ENCODE measurements around the gene MAL. TPM values are rescaled to one million over a fixed set of nuclear protein-coding genes. Genes with fewer than 3 reads are reported as not detected.

The MAL gene
- total RNA-seq, 1 donor from 2014 or later: not detected

DNA sequence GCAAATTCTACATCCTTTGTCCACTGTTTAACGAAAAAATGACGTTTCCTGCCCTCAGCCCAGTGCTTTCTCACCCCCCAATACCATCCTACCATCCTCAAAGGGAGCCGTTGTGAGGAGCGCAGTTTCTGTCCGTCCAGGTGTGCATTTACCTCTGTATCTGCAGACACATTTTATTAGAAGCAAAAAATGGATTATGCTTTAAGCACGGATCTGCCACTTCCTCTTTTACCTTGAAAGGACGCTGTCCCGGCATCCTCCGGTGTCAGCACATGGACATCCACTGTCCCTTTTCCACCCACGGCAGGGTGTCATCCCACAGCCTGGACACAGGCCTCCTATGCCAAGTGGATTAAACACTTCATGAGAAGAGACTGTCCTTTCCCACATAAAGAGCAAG is 7.2 kb upstream of the MAL start:
- TF ChIP-seq, protein P1, sequence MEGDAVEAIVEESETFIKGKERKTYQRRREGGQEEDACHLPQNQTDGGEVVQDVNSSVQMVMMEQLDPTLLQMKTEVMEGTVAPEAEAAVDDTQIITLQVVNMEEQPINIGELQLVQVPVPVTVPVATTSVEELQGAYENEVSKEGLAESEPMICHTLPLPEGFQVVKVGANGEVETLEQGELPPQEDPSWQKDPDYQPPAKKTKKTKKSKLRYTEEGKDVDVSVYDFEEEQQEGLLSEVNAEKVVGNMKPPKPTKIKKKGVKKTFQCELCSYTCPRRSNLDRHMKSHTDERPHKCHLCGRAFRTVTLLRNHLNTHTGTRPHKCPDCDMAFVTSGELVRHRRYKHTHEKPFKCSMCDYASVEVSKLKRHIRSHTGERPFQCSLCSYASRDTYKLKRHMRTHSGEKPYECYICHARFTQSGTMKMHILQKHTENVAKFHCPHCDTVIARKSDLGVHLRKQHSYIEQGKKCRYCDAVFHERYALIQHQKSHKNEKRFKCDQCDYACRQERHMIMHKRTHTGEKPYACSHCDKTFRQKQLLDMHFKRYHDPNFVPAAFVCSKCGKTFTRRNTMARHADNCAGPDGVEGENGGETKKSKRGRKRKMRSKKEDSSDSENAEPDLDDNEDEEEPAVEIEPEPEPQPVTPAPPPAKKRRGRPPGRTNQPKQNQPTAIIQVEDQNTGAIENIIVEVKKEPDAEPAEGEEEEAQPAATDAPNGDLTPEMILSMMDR (IDR thresholded peaks at IDR 0.05; ENCODE audit: unreplicated experiment): no peak
- H3K9me3 Mint-ChIP-seq (ENCODE audit: unreplicated experiment): no peaks in the 10 kb centered on the region
- no peaks in the 10 kb centered on the region for H3K36me3 Mint-ChIP-seq (ENCODE audit: low read depth, unreplicated experiment)
- H3K4me1 Mint-ChIP-seq (ENCODE audit: unreplicated experiment): peaks cover 3% of the 10 kb centered on the region
- no peak for DNase-seq (ENCODE audit: low spot score)
- H3K27me3 Mint-ChIP-seq (ENCODE audit: unreplicated experiment): peaks cover 10% of the 10 kb centered on the region
- no peak overlapping the region for H3K4me3 Mint-ChIP-seq (ENCODE audit: unreplicated experiment)
- H3K27ac Mint-ChIP-seq (ENCODE audit: unreplicated experiment): no peak overlapping the region

- no peak overlapping the region for H3K27ac Mint-ChIP-seq (ENCODE audit: unreplicated experiment)
- H3K27me3 Mint-ChIP-seq (ENCODE audit: unreplicated experiment): peaks cover 10% of the 10 kb centered on the region
- peaks cover 3% of the 10 kb centered on the region for H3K4me1 Mint-ChIP-seq (ENCODE audit: unreplicated experiment)
- TF ChIP-seq, protein P1 (IDR thresholded peaks at IDR 0.05; ENCODE audit: unreplicated experiment): no peak
- H3K9me3 Mint-ChIP-seq (ENCODE audit: unreplicated experiment): no peaks in the 10 kb centered on the region
- H3K4me3 Mint-ChIP-seq (ENCODE audit: unreplicated experiment): no peak overlapping the region
- DNase-seq (ENCODE audit: low spot score): no peak
- H3K36me3 Mint-ChIP-seq (ENCODE audit: low read depth, unreplicated experiment): no peaks in the 10 kb centered on the region
Measured at GRCh38 chr2:95018861-95019550, 6.5 kb upstream of the MAL start.

- peaks cover 3% of the 10 kb centered on the region for H3K4me1 Mint-ChIP-seq (ENCODE audit: unreplicated experiment)
- TF ChIP-seq, protein P1 (IDR thresholded peaks at IDR 0.05; ENCODE audit: unreplicated experiment): no peak
- no peaks in the 10 kb centered on the region for H3K36me3 Mint-ChIP-seq (ENCODE audit: low read depth, unreplicated experiment)
Measured at GRCh38 chr2:95019572-95019971, 5.9 kb upstream of the MAL start.

DNA sequence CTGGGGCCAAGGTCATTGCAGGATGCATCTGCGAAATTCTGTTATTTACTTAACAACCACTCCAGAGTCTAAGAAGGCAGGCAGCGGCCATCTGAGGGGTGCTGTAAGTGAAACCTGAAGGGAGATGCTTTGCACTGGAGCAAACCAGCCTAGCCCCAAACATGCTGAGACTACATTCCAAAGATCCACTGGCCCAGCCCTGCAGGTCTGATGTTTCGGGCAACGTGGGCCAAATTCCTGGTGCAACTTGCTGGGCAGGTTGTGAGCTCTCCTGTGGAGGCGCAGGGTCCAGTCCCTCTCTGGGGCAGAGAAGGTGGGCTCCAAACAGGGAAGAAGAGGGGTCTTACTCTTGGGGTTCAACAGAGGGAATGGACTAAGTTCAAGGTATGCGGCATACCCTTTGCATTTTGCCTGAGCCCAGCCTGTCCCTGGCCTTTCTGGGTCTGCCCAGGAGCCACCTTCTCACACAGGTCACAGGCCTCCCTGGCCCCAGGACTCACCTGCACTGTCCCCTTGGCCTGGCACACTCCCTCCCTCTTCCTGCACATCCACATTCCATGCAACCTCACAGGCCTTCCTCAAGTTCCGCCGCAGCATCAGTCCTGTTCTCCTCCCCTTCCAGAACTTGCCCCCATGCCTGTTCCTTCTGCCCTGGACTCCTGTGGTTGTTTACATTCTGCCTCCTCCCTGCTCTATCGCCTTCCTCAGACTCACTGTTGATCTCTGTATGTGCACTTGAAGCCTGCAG is 5.1 kb upstream of the MAL start:
- TF ChIP-seq, protein P1 (IDR thresholded peaks at IDR 0.05; ENCODE audit: unreplicated experiment): no peak
- peaks cover 14% of the 10 kb centered on the region for H3K27me3 Mint-ChIP-seq (ENCODE audit: unreplicated experiment)
- peaks cover 3% of the 10 kb centered on the region for H3K4me1 Mint-ChIP-seq (ENCODE audit: unreplicated experiment)
- H3K36me3 Mint-ChIP-seq (ENCODE audit: low read depth, unreplicated experiment): no peaks in the 10 kb centered on the region
- H3K4me3 Mint-ChIP-seq (ENCODE audit: unreplicated experiment): no peak overlapping the region
- no peaks in the 10 kb centered on the region for H3K9me3 Mint-ChIP-seq (ENCODE audit: unreplicated experiment)
- no peak for DNase-seq (ENCODE audit: low spot score)
- H3K27ac Mint-ChIP-seq (ENCODE audit: unreplicated experiment): no peak overlapping the region

More at GRCh38 chr2:95019572-95019971, 5.9 kb upstream of the MAL start:
- H3K4me3 Mint-ChIP-seq (ENCODE audit: unreplicated experiment): no peak overlapping the region
- peaks cover 12% of the 10 kb centered on the region for H3K27me3 Mint-ChIP-seq (ENCODE audit: unreplicated experiment)
- no peak for DNase-seq (ENCODE audit: low spot score)
- no peaks in the 10 kb centered on the region for H3K9me3 Mint-ChIP-seq (ENCODE audit: unreplicated experiment)
- H3K27ac Mint-ChIP-seq (ENCODE audit: unreplicated experiment): no peak overlapping the region

DNA sequence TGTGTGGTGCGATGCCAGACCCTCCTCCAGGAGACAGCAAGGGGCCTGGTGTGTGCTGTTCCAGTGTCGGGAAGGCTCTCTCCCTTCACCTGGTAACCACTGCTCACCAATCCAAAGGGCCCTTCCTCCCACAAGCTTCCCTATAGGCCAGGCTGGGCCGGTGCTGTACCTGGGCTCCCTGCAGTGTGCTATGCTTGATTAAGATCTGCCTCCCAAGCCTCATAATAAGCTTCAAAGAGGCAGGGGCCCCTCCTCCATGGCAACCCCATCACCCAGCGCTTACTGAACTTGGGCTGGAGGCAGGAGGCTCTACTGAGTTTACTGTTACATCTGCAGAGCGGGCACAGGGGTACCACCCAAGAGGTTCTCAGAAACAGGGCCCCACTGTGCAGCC is 4.5 kb upstream of the MAL start:
- peaks cover 18% of the 10 kb centered on the region for H3K27me3 Mint-ChIP-seq (ENCODE audit: unreplicated experiment)

More for the DNA sequence above, 4.5 kb upstream of the MAL start:
- no peaks in the 10 kb centered on the region for H3K9me3 Mint-ChIP-seq (ENCODE audit: unreplicated experiment)
- peaks cover 6% of the 10 kb centered on the region for H3K4me1 Mint-ChIP-seq (ENCODE audit: unreplicated experiment)
- no peak for DNase-seq (ENCODE audit: low spot score)
- H3K27ac Mint-ChIP-seq (ENCODE audit: unreplicated experiment): no peak overlapping the region
- no peak overlapping the region for H3K4me3 Mint-ChIP-seq (ENCODE audit: unreplicated experiment)
- H3K36me3 Mint-ChIP-seq (ENCODE audit: low read depth, unreplicated experiment): no peaks in the 10 kb centered on the region
- TF ChIP-seq, protein P1 (IDR thresholded peaks at IDR 0.05; ENCODE audit: unreplicated experiment): no peak

Data from endothelial cell (in vitro differentiated cells).